Fibroblast of mammary gland (primary cell): Measurements from ENCODE around the gene C15orf62.

Experiments
- DNase-seq: peaks from one replicate; pipeline ENCODE4 v3.0.0-alpha.2; 2010; ENCODE audit warnings: low read depth
- H3K4me3 ChIP-seq: 2 replicates; pipeline ENCODE4 v1.5.1; 2011; ENCODE audit warnings: low read depth, mild to moderate bottlenecking, low read length, moderate library complexity; ENCODE audit not compliant: control insufficient read depth
- CTCF ChIP-seq: conservative IDR thresholded peaks from 2 replicates; pipeline ENCODE4 v1.5.1; 2011; ENCODE audit warnings: low read depth, low read length, inconsistent platforms; ENCODE audit not compliant: control insufficient read depth, insufficient read depth

Gene C15orf62

GRCh38 chr15:40769274-40770146, at the start of gene C15orf62:
Gene C15orf62, plus strand, starts transcription at chr15:40769980. Its CDS starts 516 bp downstream, at chr15:40770496.
- peak; percentile 31 for DNase-seq
- no peak within 1 kb of the TSS for H3K4me3 ChIP-seq
- TF ChIP-seq CTCF, result no peak

- H3K4me3 ChIP-seq, result no peak overlapping the region
- TF ChIP-seq CTCF, result no peak
- DNase-seq, result peak; percentile 11
Observed at GRCh38 chr15:40721701-40722100, 48.1 kb upstream of the C15orf62 start.

GRCh38 chr15:40722354-40722753, 47.4 kb upstream of the C15orf62 start:
- no peak for TF ChIP-seq CTCF
- no peak overlapping the region for H3K4me3 ChIP-seq
- no peak for DNase-seq

- TF ChIP-seq CTCF, result no peak
- DNase-seq, result peak; percentile 16
- no peak overlapping the region for H3K4me3 ChIP-seq
Observed at GRCh38 chr15:40722934-40723333, 46.8 kb upstream of the C15orf62 start.

- H3K4me3 ChIP-seq, result no peak overlapping the region
- TF ChIP-seq CTCF, result no peak
- no peak for DNase-seq
Observed at GRCh38 chr15:40723919-40724318, 45.9 kb upstream of the C15orf62 start.

- no peak overlapping the region for H3K4me3 ChIP-seq
- no peak for TF ChIP-seq CTCF
- no peak for DNase-seq
Observed at GRCh38 chr15:40731034-40731433, 38.7 kb upstream of the C15orf62 start.
